ENCODE data around the gene CRLF2.

The CRLF2 gene

GRCh38 chrX:1224954-1225353 lies 12.5 kb upstream of the CRLF2 start:
- H3K4me3 ChIP-seq (ENCODE audit: low read depth, low read length) = no peak overlapping the region
- no peak for DNase-seq (ENCODE audit: low read depth, low spot score)
- TF ChIP-seq CTCF (IDR thresholded peaks at IDR 0.05; ENCODE audit: low read depth, low read length) = no peak
- in situ Hi-C loops (cut with HindIII; ENCODE audit: low sequenced_read_pairs) = no loop called here

GRCh38 chrX:1223242-1223600 lies 10.8 kb upstream of the CRLF2 start:
- in situ Hi-C loops (cut with HindIII; ENCODE audit: low sequenced_read_pairs) = no loop called here
- DNase-seq (ENCODE audit: low read depth, low spot score) = no peak
- no peak for TF ChIP-seq CTCF (IDR thresholded peaks at IDR 0.05; ENCODE audit: low read depth, low read length)
- H3K4me3 ChIP-seq (ENCODE audit: low read depth, low read length) = no peak overlapping the region

GRCh38 chrX:1222531-1223241 lies 10.2 kb upstream of the CRLF2 start:
- no peak overlapping the region for H3K4me3 ChIP-seq (ENCODE audit: low read depth, low read length)
- in situ Hi-C loops (cut with HindIII; ENCODE audit: low sequenced_read_pairs) = no loop called here
- no peak for TF ChIP-seq CTCF (IDR thresholded peaks at IDR 0.05; ENCODE audit: low read depth, low read length)
- no peak for DNase-seq (ENCODE audit: low read depth, low spot score)

GRCh38 chrX:1221296-1221845 lies 8.9 kb upstream of the CRLF2 start:
- no peak for DNase-seq (ENCODE audit: low read depth, low spot score)
- no peak for TF ChIP-seq CTCF (IDR thresholded peaks at IDR 0.05; ENCODE audit: low read depth, low read length)
- no peak overlapping the region for H3K4me3 ChIP-seq (ENCODE audit: low read depth, low read length)
- in situ Hi-C loops (cut with HindIII; ENCODE audit: low sequenced_read_pairs) = no loop called here

GRCh38 chrX:1218286-1218685 lies 5.8 kb upstream of the CRLF2 start:
- TF ChIP-seq CTCF (IDR thresholded peaks at IDR 0.05; ENCODE audit: low read depth, low read length) = no peak
- no peak overlapping the region for H3K4me3 ChIP-seq (ENCODE audit: low read depth, low read length)
- in situ Hi-C loops (cut with HindIII; ENCODE audit: low sequenced_read_pairs) = no loop called here
- no peak for DNase-seq (ENCODE audit: low read depth, low spot score)

- no peak for TF ChIP-seq CTCF (IDR thresholded peaks at IDR 0.05; ENCODE audit: low read depth, low read length)
- no peak for DNase-seq (ENCODE audit: low read depth, low spot score)
- no peak overlapping the region for H3K4me3 ChIP-seq (ENCODE audit: low read depth, low read length)
- in situ Hi-C loops (cut with HindIII; ENCODE audit: low sequenced_read_pairs) = no loop called here
Observed at GRCh38 chrX:1215123-1215823, 2.8 kb upstream of the CRLF2 start.
